ENCODE measurements around the gene MFSD2A.
"Not testable (repeated sequence)": the region's sequence is repeated elsewhere in the genome, so short reads cannot be mapped to it uniquely, and the experiment has no call there.

MFSD2A gene

DNA sequence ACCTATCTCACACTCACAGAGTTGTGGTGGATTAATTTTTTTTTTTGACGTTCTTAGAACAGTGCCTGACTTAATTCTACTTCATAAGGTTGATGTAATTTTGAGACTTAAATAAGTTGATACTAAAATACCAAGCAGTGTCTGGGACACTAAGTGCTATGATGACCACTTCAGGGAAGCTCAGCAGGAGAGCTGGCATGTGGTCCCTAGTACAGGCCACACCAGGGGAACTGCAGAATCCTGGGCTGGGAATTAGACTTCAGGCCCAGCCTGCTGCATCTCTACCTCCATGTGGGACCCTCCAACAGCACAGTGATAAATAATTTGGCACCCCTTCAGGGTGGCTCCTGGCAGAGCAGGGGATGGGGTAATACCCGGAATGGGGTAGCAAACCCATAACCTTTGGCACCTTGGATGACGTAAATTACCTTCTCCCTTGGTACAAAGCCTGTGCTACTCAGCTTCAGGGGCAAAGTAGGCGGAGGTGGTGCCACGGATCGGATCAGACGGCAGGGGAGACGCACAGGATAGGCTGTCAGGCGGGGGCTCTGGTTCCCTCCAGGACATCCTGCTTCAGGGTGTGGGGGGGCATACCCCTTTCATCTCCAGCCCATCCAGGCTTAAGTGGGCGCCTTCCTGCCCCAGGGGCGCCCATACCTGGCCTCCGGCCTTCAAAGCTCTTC lies 4.8 kb downstream of the MFSD2A start:
- DNase-seq (ENCODE audit: low read depth): no peak
- H3K4me3 ChIP-seq (ENCODE audit: low read length): no peak overlapping the region
- no peak for TF ChIP-seq CTCF (conservative IDR thresholded peaks at IDR 0.05; ENCODE audit: low read depth, low read length)

DNA sequence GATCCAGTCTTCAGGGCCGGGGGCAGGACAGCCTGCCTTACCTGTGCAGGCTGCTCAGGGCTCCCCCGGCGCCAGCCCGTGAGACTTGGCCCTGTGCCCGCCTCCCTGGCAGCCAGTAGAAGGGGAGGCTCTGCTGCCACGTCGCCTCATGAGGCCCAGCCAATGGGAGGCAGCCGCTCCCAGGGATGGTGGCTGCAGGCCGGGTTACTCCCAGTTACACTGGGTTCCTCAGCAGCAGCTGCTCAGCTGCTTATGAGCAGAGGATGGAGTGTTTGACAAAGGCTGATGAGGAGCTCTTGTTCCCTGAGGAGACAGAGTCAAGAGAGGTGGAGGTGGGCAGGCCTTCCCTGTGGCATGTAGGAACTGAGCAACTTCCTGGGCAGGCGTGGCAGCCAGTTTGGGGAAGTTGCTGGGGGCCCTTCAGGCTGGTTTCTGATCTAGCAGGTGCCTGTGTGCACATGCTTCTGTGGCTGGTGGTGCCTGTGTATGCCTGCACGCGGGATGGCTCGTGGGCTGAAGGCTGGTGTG lies 5.5 kb downstream of the MFSD2A start:
- no peak for TF ChIP-seq CTCF (conservative IDR thresholded peaks at IDR 0.05; ENCODE audit: low read depth, low read length)
- no peak for DNase-seq (ENCODE audit: low read depth)
- no peak overlapping the region for H3K4me3 ChIP-seq (ENCODE audit: low read length)

- no peak for DNase-seq (ENCODE audit: low read depth)
- H3K4me3 ChIP-seq (ENCODE audit: low read length): no peak overlapping the region
- TF ChIP-seq CTCF (conservative IDR thresholded peaks at IDR 0.05; ENCODE audit: low read depth, low read length): no peak
Observed at GRCh38 chr1:39962450-39962825, 7.5 kb downstream of the MFSD2A start.

DNA sequence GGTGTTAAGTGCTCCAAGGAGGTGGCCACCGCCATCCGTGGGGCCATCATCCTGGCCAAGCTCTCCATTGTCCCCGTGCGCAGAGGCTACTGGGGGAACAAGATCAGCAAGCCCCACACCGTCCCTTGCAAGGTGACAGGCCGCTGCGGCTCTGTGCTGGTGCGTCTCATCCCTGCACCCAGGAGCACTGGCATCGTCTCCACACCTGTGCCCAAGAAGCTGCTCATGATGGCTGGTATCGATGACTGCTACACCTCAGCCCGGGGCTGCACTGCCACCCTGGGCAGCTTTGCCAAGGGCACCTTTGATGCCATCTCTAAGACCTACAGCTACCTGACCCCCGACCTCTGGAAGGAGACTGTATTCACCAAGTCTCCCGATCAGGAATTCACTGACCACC lies 8.0 kb downstream of the MFSD2A start:
- not testable (repeated sequence) for H3K4me3 ChIP-seq (ENCODE audit: low read length); DNase-seq (ENCODE audit: low read depth)

- H3K4me3 ChIP-seq (ENCODE audit: low read length): no peak overlapping the region
- no peak for TF ChIP-seq CTCF (conservative IDR thresholded peaks at IDR 0.05; ENCODE audit: low read depth, low read length)
- DNase-seq (ENCODE audit: low read depth): no peak
Observed at GRCh38 chr1:39964552-39964951, 9.6 kb downstream of the MFSD2A start.

GRCh38 chr1:39965044-39965443 lies 10.1 kb downstream of the MFSD2A start:
- H3K4me3 ChIP-seq (ENCODE audit: low read length): no peak overlapping the region
- DNase-seq (ENCODE audit: low read depth): no peak

GRCh38 chr1:39969048-39969447 lies 14.1 kb downstream of the MFSD2A start:
- no peak for TF ChIP-seq CTCF (conservative IDR thresholded peaks at IDR 0.05; ENCODE audit: low read depth, low read length)
- no peak overlapping the region for H3K4me3 ChIP-seq (ENCODE audit: low read length)
- DNase-seq (ENCODE audit: low read depth): no peak

More at GRCh38 chr1:39965044-39965443, 10.1 kb downstream of the MFSD2A start:
- TF ChIP-seq CTCF (conservative IDR thresholded peaks at IDR 0.05; ENCODE audit: low read depth, low read length): no peak

Measured in retinal pigment epithelial cell (primary cell).